ENCODE measurements around the gene SECTM1.
A peak's percentile ranks its signal among the peaks of the same experiment; 100 is the strongest.

SECTM1 gene

GRCh38 chr17:82272495-82273326 is 60.9 kb downstream of the SECTM1 start:
- H3K36me3 ChIP-seq (ENCODE audit: control insufficient read depth in 1 of 2, insufficient read depth in 2 of 2, low read length in 2 of 2): peaks cover 6 to 7% of the 10 kb centered on the region in 2 donors
- no peaks in the 10 kb centered on the region for H3K27me3 ChIP-seq (ENCODE audit: low read depth, low read length)
- peaks cover 26 to 61% of the 10 kb centered on the region in 2 donors for H3K4me1 ChIP-seq (ENCODE audit: control insufficient read depth in 1 of 2, insufficient read depth in 2 of 2, low read length in 2 of 2)

GRCh38 chr17:82271401-82271800 is 62.2 kb downstream of the SECTM1 start:
- no peaks in the 10 kb centered on the region for H3K27me3 ChIP-seq (ENCODE audit: low read depth, low read length)
- H3K27ac ChIP-seq (ENCODE audit: low read length): peak overlapping the region; percentile 0
- peaks cover 32 to 73% of the 10 kb centered on the region in 2 donors for H3K4me1 ChIP-seq (ENCODE audit: control insufficient read depth in 1 of 2, insufficient read depth in 2 of 2, low read length in 2 of 2)
- no peaks in the 10 kb centered on the region for H3K9me3 ChIP-seq (ENCODE audit: control insufficient read depth in 1 of 2, low read length in 2 of 2)
- H3K36me3 ChIP-seq (ENCODE audit: control insufficient read depth in 1 of 2, insufficient read depth in 2 of 2, low read length in 2 of 2): peaks cover 6 to 7% of the 10 kb centered on the region in 2 donors
- H3K4me3 ChIP-seq (ENCODE audit: low read depth in 1 of 2, low read length in 2 of 2): peak overlapping the region; percentile 1 to 74

More at GRCh38 chr17:82272495-82273326, 60.9 kb downstream of the SECTM1 start:
- H3K27ac ChIP-seq (ENCODE audit: low read length): peak overlapping the region; percentile 86
- H3K4me3 ChIP-seq (ENCODE audit: low read depth in 1 of 2, low read length in 2 of 2): peak overlapping the region; percentile 74 to 88
- no peaks in the 10 kb centered on the region for H3K9me3 ChIP-seq (ENCODE audit: control insufficient read depth in 1 of 2, low read length in 2 of 2)
